Hematopoietic multipotent progenitor cell treated with erythropoietin and hydrocortisone succinate and interleukin-3 and kit ligand, for 15 days (in vitro differentiated cells): ENCODE results near the gene MOB3A.

Experiments used
- DNase-seq: peaks from one replicate; pipeline ENCODE4 v3.0.0-alpha.2; 2015; ENCODE audit warnings: low spot score

The MOB3A gene

DNA sequence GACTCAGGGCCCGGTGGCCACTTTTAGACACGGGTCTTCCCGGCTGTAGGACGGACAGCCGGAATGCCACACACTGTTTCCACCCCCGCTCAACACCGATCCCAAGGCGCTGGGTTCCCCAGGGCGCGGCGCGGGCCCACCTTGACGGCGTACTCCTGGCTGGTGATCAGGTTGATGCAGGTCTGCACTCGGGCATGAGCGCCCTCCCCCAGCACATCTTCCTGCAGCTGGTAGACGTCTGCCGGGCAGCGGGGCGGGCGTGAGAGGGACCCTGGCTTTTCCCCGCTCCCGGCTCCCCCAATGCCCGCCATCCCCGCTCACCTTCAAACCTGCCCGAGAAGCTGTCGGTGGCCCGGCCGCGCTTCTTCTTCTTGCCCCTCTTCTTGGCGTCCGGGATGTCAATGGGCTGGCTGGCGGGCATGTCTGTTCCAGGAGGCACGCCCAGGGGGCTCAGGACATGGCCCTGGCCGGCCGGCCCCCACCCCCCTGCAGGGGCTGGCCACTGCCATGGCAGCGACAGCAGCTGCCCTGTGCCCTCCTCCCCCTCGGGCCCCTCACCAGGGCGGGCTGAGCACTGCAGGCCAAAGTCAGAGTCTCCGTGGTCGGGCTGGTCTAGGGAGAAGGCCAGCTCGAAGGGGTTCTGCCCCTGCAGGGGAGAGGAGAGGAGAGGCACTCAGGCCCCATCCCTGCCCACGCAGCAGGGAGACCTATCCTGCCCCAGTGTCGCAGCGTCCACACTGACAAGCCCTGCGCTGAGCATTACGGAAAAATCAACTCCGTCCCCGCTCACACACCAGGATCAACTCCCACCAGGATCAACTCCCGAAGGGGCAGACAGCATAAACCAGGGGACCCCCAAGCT, 49.8 kb downstream of the MOB3A start:
- DNase-seq = no peak

DNA sequence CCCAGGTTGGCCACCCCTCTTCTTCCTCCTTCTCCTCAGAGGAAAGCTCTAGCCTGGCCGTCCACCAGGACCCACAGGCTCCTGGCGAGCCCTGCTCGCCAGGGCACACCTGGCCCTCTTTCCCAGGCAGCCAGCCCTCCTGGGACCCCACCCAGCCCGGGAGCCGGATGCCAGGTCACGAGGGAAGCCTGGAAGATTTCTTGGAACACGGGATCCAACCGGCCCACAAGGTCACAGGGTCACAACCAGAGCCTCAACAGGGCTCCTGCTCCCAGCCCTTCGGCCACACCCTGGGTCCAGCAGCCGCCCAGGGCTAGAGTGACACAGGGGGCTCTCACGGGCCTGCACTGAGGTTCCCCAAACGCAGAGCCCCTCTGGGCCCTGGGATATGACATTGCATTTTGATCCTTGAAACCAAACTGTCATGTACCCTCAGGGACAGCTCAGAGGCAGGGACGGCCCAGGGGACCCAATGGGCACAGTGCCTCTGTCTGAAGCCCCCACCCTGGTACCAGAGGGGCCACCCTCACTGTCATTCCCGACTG, 50.6 kb downstream of the MOB3A start:
- DNase-seq = no peak

DNA sequence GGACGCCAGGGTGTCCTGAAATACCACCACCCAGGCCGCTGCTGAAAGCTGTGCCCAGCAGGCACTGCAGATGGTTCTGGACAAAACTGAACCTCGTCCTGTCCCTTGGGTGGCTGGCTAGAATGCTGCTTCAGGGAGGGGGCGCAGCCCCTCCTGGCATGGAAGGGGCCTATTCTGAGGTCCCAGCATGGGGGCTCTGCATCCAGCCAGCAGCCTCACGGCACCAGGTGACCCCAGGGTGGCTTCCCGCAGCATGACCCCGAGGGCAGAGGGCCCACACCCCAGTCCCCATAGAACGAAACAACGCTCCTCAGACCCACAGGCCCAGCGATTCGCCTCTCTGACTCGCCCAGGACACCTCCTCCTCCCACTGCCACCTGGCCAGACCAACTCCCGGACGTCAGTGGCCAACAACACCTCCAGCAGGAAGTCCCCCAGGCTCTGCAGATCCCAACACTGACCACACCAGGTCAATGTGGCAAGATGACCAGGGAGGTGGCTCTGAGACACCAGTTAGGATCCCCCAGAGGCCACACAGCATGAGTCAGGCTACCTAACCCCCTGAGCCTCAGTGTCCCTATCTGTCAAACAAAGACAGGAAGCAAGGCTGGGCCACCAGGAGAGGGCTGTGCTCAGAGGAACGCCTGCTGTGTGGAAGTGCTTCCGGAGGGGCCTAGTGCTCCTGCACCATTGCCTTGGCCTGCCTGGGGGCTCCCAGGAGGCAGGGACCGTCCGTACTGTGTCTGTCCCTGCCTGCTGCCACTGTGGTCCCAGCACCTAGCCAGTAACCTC, 51.2 kb downstream of the MOB3A start:
- no peak for DNase-seq

DNA sequence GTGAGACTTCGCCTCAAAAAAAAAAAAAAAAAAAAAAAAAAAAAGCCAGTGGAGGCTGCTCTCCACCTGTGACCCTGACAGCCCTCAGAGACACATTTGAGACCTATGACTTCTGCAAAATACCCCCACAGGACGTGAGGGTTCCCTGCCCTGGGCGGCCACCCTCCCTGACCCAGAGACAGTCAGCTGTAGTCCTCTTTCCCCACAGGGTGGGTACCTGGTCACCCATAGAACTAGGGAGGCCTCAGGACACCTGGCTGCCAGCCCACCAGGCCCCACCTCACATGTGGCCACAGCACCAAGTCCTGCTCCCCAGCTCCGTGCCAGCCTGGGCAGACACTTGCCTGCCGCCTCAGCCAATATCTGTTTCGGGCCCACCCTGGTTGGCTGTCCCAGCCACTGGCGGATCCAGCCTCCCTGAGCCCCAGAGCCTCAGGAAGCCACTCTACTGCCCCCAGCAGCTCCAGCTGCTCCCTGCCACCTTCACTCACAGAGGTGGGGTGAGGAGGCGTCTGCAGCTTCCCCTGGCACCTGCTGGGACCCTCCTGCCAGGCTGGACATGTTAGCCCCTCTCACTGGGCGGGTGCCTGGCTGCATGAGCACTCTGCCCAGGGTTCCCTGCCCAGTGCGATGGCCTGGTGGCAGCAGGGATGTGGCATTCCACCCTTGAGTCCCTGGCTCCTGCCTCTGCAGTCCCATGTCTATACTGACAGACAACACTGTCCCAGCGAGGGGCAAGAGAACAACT, 52.0 kb downstream of the MOB3A start:
- DNase-seq = no peak

GRCh38 chr19:2043251-2043641, 52.9 kb downstream of the MOB3A start:
- no peak for DNase-seq

DNA sequence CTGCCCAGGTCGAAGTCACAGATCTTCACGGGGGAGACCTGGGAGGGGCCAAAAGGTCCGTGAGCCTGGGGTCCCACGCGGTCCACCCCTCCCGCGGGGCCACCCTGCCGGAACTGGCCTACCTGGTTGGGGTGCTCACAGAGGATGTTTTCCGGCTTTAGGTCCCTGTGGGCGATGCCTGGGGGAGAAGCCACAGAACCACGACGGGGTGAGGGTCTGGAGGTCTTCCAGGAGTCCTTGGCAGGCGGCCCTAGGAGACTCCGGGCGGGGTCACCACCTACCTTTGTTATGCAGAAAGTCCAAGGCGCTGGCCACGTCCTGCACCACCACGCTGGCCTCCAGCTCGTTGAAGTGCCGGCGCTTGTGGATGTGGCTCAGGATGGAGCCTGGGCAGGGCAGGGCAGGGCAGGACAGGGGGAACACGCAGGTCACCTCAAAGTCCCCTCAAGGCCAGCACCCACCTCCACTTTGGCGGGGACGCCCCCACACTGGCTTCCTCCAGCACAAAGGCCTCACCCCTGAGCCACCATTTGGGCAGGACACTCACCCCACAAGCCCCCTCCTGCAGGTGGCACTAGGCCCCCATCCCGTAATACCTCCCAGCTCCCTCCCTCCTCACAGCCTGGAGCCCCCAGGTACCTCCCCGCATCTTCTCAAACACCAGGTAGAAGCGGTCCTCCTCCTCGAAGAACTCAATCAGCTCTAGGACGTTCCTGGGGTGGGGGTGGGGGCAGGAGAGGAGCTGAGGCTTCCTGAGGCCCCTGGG, 53.5 kb downstream of the MOB3A start:
- no peak for DNase-seq

DNA sequence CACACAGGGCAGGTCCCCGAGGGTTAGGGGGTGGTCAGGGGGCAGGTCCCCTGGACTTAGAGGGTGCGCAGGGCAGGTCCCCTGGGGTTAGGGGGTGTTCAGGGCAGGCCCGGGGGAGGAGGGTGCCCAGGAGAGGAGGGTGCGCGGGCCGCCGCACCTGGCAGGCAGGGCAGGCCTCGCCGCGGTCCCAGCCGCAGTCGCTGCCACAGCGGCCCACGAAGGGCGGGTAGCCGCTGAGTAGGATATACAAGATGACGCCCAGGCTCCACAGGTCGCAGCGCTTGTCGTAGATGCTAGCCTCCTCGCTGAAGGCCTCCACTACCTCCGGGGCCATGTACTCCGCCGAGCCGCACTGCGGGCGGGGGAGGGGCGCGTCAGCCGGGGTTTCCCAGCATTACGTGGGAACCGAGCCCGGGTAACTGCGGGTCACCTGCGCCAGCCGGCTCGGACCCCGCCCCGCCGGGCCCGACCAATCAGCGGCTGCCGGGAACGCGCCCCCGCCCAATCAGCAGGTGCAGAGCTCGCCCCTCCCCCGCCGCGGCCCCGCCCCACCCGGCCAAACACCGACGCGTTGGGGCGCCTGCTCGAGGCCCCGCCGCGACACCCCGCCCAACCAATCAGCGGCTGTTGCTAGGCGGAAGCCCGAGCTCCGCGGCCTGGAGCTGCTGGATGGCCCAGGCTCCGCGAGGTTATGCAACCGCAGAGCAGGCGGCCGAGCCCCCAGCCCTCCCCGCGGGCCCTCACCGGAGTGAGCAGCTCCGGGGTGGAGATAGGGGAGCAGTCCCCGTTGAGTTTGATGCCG, 54.2 kb downstream of the MOB3A start:
- peak; percentile 96 for DNase-seq

- DNase-seq = no peak
Observed at GRCh38 chr19:2041433-2041682, 54.8 kb downstream of the MOB3A start.

- no peak for DNase-seq
Observed at GRCh38 chr19:2040647-2041432, 55.3 kb downstream of the MOB3A start.

- DNase-seq = no peak
Observed at GRCh38 chr19:2039959-2040646, 56.0 kb downstream of the MOB3A start.

GRCh38 chr19:2039089-2039958, 56.8 kb downstream of the MOB3A start:
- DNase-seq = no peak

- DNase-seq = no peak
Observed at GRCh38 chr19:2038284-2039088, 57.6 kb downstream of the MOB3A start.

GRCh38 chr19:2037651-2038255, 58.4 kb downstream of the MOB3A start:
- DNase-seq = no peak

DNA sequence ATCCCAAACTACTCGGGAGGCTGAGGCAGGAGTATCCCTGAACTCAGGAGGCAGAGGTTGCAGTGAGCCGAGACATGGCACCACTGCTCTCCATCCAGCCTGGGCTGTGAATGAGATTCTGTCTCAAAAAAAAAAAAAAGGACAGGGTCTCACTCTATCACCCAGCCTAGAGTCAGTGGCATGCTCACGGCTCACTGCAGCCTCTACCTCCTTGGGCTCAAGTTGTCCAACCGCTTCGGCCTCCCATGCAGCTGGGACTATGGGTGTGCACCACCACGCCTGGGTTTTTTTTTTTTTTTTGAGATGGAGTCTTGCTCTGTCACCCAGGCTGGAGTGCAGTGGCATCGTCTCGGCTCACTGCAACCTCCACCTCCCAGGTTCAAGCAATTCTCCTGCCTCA, 59.7 kb downstream of the MOB3A start:
- DNase-seq = no peak

DNA sequence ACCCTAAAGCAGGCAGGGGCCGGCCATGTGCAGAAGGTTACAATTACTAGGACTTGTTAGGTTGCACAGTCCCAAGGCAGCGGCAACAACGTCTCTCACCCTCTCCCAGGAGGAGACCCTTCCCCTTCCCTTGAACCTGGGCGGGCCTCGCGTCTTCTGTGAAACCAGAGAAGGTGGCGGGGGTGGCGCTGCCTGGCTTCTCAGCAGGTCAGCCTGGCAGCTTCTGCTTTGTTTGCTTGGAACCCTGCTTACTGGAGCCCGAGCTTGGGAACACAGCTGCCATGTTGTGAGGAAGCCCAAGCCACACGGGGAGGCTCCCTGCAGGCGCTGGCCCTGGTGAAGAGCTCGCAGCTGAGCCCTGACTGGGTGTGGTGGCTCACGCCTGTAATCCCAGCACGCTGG, 60.5 kb downstream of the MOB3A start:
- DNase-seq = no peak

GRCh38 chr19:2034729-2035589, 61.2 kb downstream of the MOB3A start:
- peak; percentile 60 for DNase-seq
